Testis (tissue), 3 donors: ENCODE results near the gene SERGEF. TPM values are rescaled to one million over a fixed set of nuclear protein-coding genes. Genes with fewer than 3 reads are reported as not detected.

Experiments
- DNase-seq: peaks from one replicate; pipeline ENCODE4 v3.0.0-alpha.2; 2019
- H3K27ac ChIP-seq, 2 donors: fragments of 200-600 bp; sonication (generic); one replicate each; pipeline ENCODE4 v1.5.1; 2019
- H3K27me3 ChIP-seq: fragments of 200-600 bp; sonication (generic); one replicate; pipeline ENCODE4 v1.5.1; 2019
- H3K36me3 ChIP-seq: fragments of 200-600 bp; sonication (generic); one replicate; pipeline ENCODE4 v1.5.1; 2017; ENCODE audit warnings: low read depth; ENCODE audit errors: missing control alignments
- H3K4me1 ChIP-seq: fragments of 200-600 bp; sonication (generic); one replicate; pipeline ENCODE4 v1.5.1; 2019
- H3K4me3 ChIP-seq, 2 donors: fragments of 200-600 bp; sonication (generic); one replicate each; pipeline ENCODE4 v1.5.1; 2017 to 2019
- H3K9me3 ChIP-seq: fragments of 200-600 bp; sonication (generic); one replicate; pipeline ENCODE4 v1.5.1; 2017
- CTCF ChIP-seq, 3 experiments: fragments of 450-650 bp in 2 of 3; fragments of 200-600 bp in 1 of 3; sonication (generic) in 1 of 3; IDR thresholded peaks; one replicate each; pipeline ENCODE4 v1.5.1; 2016 to 2019; ENCODE audit warnings: antibody characterized with exemption in 3 of 3, mild to moderate bottlenecking in 2 of 3, moderate library complexity in 1 of 3
- POLR2A ChIP-seq: fragments of 450-650 bp; IDR thresholded peaks from one replicate; pipeline ENCODE4 v1.6.1; 2017; ENCODE audit warnings: antibody characterized with exemption, mild to moderate bottlenecking, moderate library complexity
- WGBS, 2 donors: methylation state at CpG; one replicate each; pipeline ENCODE4 v1.1.5; 2018; 5-methylcytosine and 5-hydroxymethylcytosine counted together
- intact Hi-C: fragments of 100-400 bp; cut with DNase I; formaldehyde crosslinking; loops from one replicate; pipeline ENCODE4 v1.15.1; 2023; ENCODE audit warnings: low total_unique reads
- polyA plus RNA-seq: library from polyadenylated mRNA; stranded (reverse); fragments of 350-450 nt; fragmentation: Illumina TruSeq; extraction: RNeasy Lipid Tissue Mini Kit (QIAGEN cat#74804); gene quantifications from one replicate; pipeline ENCODE4 v1.2.3, GENCODE V29; 2014; ENCODE audit warnings: low read depth, low replicate concordance; ENCODE audit not compliant: insufficient read depth
- total RNA-seq, 2 donors: library from RNA; depleted of rRNA; stranded (reverse); fragments of >200 nt; gene quantifications; one replicate each; pipeline ENCODE4 v1.2.3, GENCODE V29; 2016

The SERGEF gene
- total and polyA plus RNA-seq, 3 donors from 2014 or later = 12.5 to 37.5 (median 23.1) TPM

- no peak for DNase-seq
- TF ChIP-seq POLR2A (no peak), CTCF (IDR thresholded peaks at IDR 0.05) (no peak)
- H3K27ac ChIP-seq = no peak overlapping the region
- intact Hi-C loops = no loop called here
- H3K36me3 ChIP-seq = no peaks in the 10 kb centered on the region
- no peaks in the 10 kb centered on the region for H3K27me3 ChIP-seq
- H3K4me3 ChIP-seq = no peak overlapping the region
- no peaks in the 10 kb centered on the region for H3K4me1 ChIP-seq
- H3K9me3 ChIP-seq = no peaks in the 10 kb centered on the region
- WGBS, 2 donors = 89 to 92% methylated on average over 5 of the region's 5 CpGs
Observed at GRCh38 chr11:17822401-17822781, 190.5 kb downstream of the SERGEF start.

- Histone ChIP-seq H3K36me3 (no peaks in the 10 kb centered on the region), H3K27ac (no peak overlapping the region), H3K4me3 (no peak overlapping the region), H3K9me3 (no peaks in the 10 kb centered on the region), H3K27me3 (no peaks in the 10 kb centered on the region), H3K4me1 (no peaks in the 10 kb centered on the region)
- 82 to 85% methylated on average over 4 of the region's 4 CpGs for WGBS, 2 donors
- DNase-seq = no peak
- TF ChIP-seq CTCF (IDR thresholded peaks at IDR 0.05) (no peak), POLR2A (no peak)
- intact Hi-C loops = no loop called here
Observed at GRCh38 chr11:17821648-17822400, 191.0 kb downstream of the SERGEF start.

DNA sequence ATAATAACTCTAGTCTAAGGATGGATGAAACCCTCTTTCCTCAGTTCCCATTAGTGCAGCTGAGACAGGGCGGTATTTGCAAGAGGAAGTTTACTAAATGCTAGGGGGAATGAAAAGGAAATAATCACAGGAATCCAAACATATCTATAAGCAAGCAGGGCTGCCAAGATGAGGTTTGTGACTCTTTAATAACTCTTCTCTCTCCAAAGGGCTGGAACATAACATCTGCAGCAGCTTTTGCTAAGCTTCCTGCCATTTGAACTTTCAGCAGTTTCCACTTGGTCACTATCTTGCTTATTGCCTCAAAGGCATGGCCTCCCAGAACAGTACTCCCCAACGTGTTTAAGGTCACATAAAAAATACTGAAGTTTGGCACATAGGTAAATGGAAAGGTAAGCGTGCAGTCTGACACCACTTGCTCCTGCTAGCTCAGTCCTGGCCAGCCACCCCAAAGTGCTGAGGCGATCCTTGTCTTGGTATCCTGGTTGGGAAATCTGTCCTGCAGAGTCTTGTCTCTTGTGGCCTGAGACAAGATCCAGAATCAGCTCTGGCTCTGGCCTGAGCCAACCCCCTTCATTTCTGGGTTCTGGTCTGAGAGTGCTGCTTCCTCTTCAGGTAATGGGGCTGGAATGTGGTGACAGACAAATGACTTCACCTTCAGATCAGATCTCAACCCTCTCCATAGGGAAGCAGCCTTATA lies 196.5 kb downstream of the SERGEF start:
- Histone ChIP-seq H3K4me1 (peaks cover under 1% of the 10 kb centered on the region), H3K27ac (no peak overlapping the region), H3K36me3 (no peaks in the 10 kb centered on the region), H3K4me3 (no peak overlapping the region), H3K27me3 (no peaks in the 10 kb centered on the region), H3K9me3 (no peaks in the 10 kb centered on the region)
- no peak for DNase-seq
- WGBS, 2 donors = 49 to 62% methylated on average over 4 of the region's 4 CpGs
- TF ChIP-seq CTCF (IDR thresholded peaks at IDR 0.05) = no peak
- no peak for TF ChIP-seq POLR2A
- intact Hi-C loops = no loop called here

GRCh38 chr11:17814546-17814945 lies 198.3 kb downstream of the SERGEF start:
- intact Hi-C loops = no loop called here
- Histone ChIP-seq H3K27ac (no peak overlapping the region), H3K36me3 (no peaks in the 10 kb centered on the region), H3K27me3 (no peaks in the 10 kb centered on the region), H3K4me1 (peaks cover 7% of the 10 kb centered on the region), H3K9me3 (no peaks in the 10 kb centered on the region), H3K4me3 (no peak overlapping the region)
- TF ChIP-seq POLR2A (no peak), CTCF (IDR thresholded peaks at IDR 0.05) (no peak)
- no peak for DNase-seq
- WGBS, 2 donors = 91 to 95% methylated on average over 1 of the region's 1 CpG
